ENCODE results near the gene ADM. TPM values are rescaled to one million over a fixed set of nuclear protein-coding genes. Genes with fewer than 3 reads are reported as not detected.

ADM gene
- total and polyA plus RNA-seq, 3 donors from 2014 or later, result 3.5 to 13.1 (median 3.7) TPM

- no peaks in the 10 kb centered on the region for H3K27me3 ChIP-seq
- peak overlapping the region; percentile 87 to 96 for H3K4me3 ChIP-seq
- H3K27ac ChIP-seq, result peak overlapping the region; percentile 88 to 97
- intact Hi-C loops (cut with DNase I; ENCODE audit: low total_unique reads), result no loop called here
- no peaks in the 10 kb centered on the region for H3K9me3 ChIP-seq
- H3K4me1 ChIP-seq, result peaks cover 15% of the 10 kb centered on the region
- 1% methylated on average over 31 to 34 of the region's 45 CpGs for WGBS, 2 donors
- H3K36me3 ChIP-seq (ENCODE audit: low read depth, missing control alignments), result no peaks in the 10 kb centered on the region
- TF ChIP-seq, protein P1, sequence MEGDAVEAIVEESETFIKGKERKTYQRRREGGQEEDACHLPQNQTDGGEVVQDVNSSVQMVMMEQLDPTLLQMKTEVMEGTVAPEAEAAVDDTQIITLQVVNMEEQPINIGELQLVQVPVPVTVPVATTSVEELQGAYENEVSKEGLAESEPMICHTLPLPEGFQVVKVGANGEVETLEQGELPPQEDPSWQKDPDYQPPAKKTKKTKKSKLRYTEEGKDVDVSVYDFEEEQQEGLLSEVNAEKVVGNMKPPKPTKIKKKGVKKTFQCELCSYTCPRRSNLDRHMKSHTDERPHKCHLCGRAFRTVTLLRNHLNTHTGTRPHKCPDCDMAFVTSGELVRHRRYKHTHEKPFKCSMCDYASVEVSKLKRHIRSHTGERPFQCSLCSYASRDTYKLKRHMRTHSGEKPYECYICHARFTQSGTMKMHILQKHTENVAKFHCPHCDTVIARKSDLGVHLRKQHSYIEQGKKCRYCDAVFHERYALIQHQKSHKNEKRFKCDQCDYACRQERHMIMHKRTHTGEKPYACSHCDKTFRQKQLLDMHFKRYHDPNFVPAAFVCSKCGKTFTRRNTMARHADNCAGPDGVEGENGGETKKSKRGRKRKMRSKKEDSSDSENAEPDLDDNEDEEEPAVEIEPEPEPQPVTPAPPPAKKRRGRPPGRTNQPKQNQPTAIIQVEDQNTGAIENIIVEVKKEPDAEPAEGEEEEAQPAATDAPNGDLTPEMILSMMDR (IDR thresholded peaks at IDR 0.05), result no peak
- TF ChIP-seq POLR2A (IDR thresholded peaks at IDR 0.05), result no peak
- peak; percentile 48 for DNase-seq
Observed at GRCh38 chr11:10294290-10294953, 10.5 kb upstream of the ADM start.

DNA sequence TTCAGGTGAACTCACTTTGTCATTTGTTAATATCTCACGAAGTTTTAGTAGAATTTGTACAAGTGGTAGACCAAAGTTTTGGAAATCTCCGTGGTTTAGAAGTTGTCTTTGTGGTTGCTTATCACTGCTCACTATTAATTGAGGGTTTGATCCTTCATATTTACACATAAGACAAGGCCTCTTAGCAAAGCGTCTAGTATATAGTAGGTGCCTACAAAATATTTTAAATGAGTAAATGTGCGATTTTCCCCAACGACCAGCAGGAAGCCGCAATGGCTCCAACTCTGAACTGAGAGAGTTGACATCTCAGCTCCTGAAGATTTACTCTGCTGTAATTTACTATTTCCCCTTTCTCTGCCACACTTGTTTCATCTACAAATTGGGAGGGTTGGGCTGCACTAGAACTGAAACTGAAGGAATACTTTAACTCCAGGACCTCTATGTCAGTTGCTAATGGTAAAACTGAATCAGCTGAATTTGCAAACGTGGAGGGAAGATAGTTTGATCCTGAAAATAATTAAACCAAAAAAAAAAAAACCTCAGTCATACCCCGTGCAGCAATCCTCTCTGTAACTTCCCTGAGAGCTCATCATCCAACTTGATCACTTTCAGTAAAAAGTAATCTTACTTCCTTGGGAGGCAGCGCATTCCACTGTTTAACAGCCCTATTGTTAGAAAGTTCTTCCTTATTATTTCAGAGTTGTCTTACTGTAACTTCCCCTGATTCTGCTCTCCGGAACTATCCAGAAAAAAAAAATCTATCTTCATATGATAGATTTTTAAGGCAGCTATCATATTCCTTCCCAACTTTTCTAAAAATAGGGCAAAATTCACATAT lies 9.6 kb upstream of the ADM start:
- Histone ChIP-seq H3K9me3 (no peaks in the 10 kb centered on the region), H3K36me3 (ENCODE audit: low read depth, missing control alignments) (no peaks in the 10 kb centered on the region), H3K4me3 (peak overlapping the region in 1 of 2 donors; percentile 87), H3K4me1 (peaks cover 15% of the 10 kb centered on the region), H3K27me3 (no peaks in the 10 kb centered on the region), H3K27ac (peak overlapping the region in 1 of 2 donors; percentile 97)
- intact Hi-C loops (cut with DNase I; ENCODE audit: low total_unique reads), result no loop called here
- DNase-seq, result no peak
- WGBS, 2 donors, result 39 to 44% methylated on average over 10 of the region's 10 CpGs
- TF ChIP-seq POLR2A (IDR thresholded peaks at IDR 0.05), result no peak
- TF ChIP-seq, protein P1 (IDR thresholded peaks at IDR 0.05), result no peak

- TF ChIP-seq POLR2A (IDR thresholded peaks at IDR 0.05), result no peak
- TF ChIP-seq, protein P1 (IDR thresholded peaks at IDR 0.05), result no peak
- Histone ChIP-seq H3K27me3 (no peaks in the 10 kb centered on the region), H3K36me3 (ENCODE audit: low read depth, missing control alignments) (no peaks in the 10 kb centered on the region), H3K9me3 (no peaks in the 10 kb centered on the region), H3K27ac (no peak overlapping the region), H3K4me1 (peaks cover 1% of the 10 kb centered on the region), H3K4me3 (no peak overlapping the region)
- no peak for DNase-seq
- intact Hi-C loops (cut with DNase I; ENCODE audit: low total_unique reads), result no loop called here
- 87 to 96% methylated on average over 5 of the region's 5 CpGs for WGBS, 2 donors
Observed at GRCh38 chr11:10298342-10298741, 6.5 kb upstream of the ADM start.

- no peak for DNase-seq
- TF ChIP-seq POLR2A (IDR thresholded peaks at IDR 0.05), result no peak
- TF ChIP-seq, protein P1 (IDR thresholded peaks at IDR 0.05), result no peak
- intact Hi-C loops (cut with DNase I; ENCODE audit: low total_unique reads), result no loop called here
- H3K27ac ChIP-seq, result peak overlapping the region; percentile 78 to 82
- WGBS, 2 donors, result 17 to 31% methylated on average over 9 of the region's 9 CpGs
- peaks cover 23% of the 10 kb centered on the region for H3K4me1 ChIP-seq
- H3K36me3 ChIP-seq (ENCODE audit: low read depth, missing control alignments), result no peaks in the 10 kb centered on the region
- no peak overlapping the region for H3K4me3 ChIP-seq
- no peaks in the 10 kb centered on the region for H3K9me3 ChIP-seq
- no peaks in the 10 kb centered on the region for H3K27me3 ChIP-seq
Observed at GRCh38 chr11:10301656-10302358, 3.1 kb upstream of the ADM start.
